GM12891 (cell line): Measurements from ENCODE around the gene TXNRD1. TPM values are rescaled to one million over a fixed set of nuclear protein-coding genes. Genes with fewer than 3 reads are reported as not detected.
"Not testable (repeated sequence)": the region's sequence is repeated elsewhere in the genome, so short reads cannot be mapped to it uniquely, and the experiment has no call there.

Experiments
- DNase-seq: peaks from one replicate; pipeline ENCODE4 v3.0.0; 2011; ENCODE audit warnings: low spot score; ENCODE audit not compliant: insufficient read length
- FAIRE-seq: peaks from 2 replicates; lab custom pipeline; 2011; peaks lifted over from hg19 to GRCh38; lab: Jason Lieb, UNC
- PAX5 ChIP-seq: IDR thresholded peaks from 2 replicates; pipeline ENCODE4 v1.6.1; 2011; ENCODE audit warnings: low read length, moderate library complexity, mild to moderate bottlenecking; ENCODE audit not compliant: insufficient read depth, severe bottlenecking
- POLR2A ChIP-seq: IDR thresholded peaks from 2 replicates; pipeline ENCODE4 v1.6.1; 2011; ENCODE audit warnings: low read depth, low read length, control low read depth
- POLR2AphosphoS5 ChIP-seq: IDR thresholded peaks from 2 replicates; pipeline ENCODE4 v1.6.1; 2011; ENCODE audit warnings: low read depth, low read length, control low read depth
- POU2F2 ChIP-seq: IDR thresholded peaks from 2 replicates; pipeline ENCODE4 v1.6.1; 2011; ENCODE audit warnings: low read depth, mild to moderate bottlenecking, control low read depth, low read length, moderate library complexity
- SPI1 ChIP-seq: IDR thresholded peaks from 2 replicates; pipeline ENCODE4 v1.6.1; 2011; ENCODE audit warnings: low read depth, low read length, control low read depth
- TAF1 ChIP-seq: IDR thresholded peaks from 2 replicates; pipeline ENCODE4 v1.6.1; 2011; ENCODE audit warnings: low read depth, low read length, control low read depth
- polyA plus RNA-seq: library from polyadenylated mRNA; unstranded; fragments of >200 nt; gene quantifications from one replicate; pipeline ENCODE4 v1.2.1, GENCODE V29; 2012; ENCODE audit warnings: low read depth, missing spikeins, inconsistent platforms; ENCODE audit not compliant: missing spikeins

The TXNRD1 gene
- 22.3 TPM for polyA plus RNA-seq

- FAIRE-seq (peak; percentile 93), DNase-seq (peak; percentile 86)
- TF ChIP-seq POLR2AphosphoS5: no peak
- TF ChIP-seq TAF1: no peak
- 0 out of 2 replicates have a peak, but pooled peaks have one; percentile 27 for TF ChIP-seq POLR2A
Observed at GRCh38 chr12:104215638-104216297, at the start of gene TXNRD1. Gene TXNRD1 (plus strand): TSS chr12:104215779. CDS start chr12:104215803, 24 bp downstream.

- TF ChIP-seq PAX5: no peak
- TF ChIP-seq POLR2AphosphoS5: no peak
- no peak for TF ChIP-seq POLR2A
- TF ChIP-seq POU2F2: no peak
- TF ChIP-seq SPI1: no peak
- no peak for TF ChIP-seq TAF1
- FAIRE-seq (no peak), DNase-seq (no peak)
Observed at GRCh38 chr12:104165801-104166200, 49.8 kb upstream of the TXNRD1 start.

GRCh38 chr12:104166465-104166864 is 49.1 kb upstream of the TXNRD1 start:
- DNase-seq: no peak
- FAIRE-seq: no peak
- TF ChIP-seq POLR2A (no peak), POU2F2 (no peak), TAF1 (no peak), SPI1 (no peak), POLR2AphosphoS5 (no peak), PAX5 (no peak)

- FAIRE-seq: no peak
- TF ChIP-seq SPI1: no peak
- TF ChIP-seq POU2F2: no peak
- TF ChIP-seq POLR2AphosphoS5: no peak
- TF ChIP-seq TAF1: no peak
- TF ChIP-seq PAX5: no peak
- no peak for TF ChIP-seq POLR2A
- no peak for DNase-seq
Observed at GRCh38 chr12:104167519-104168458, 47.8 kb upstream of the TXNRD1 start.

- TF ChIP-seq POU2F2 (no peak), POLR2AphosphoS5 (no peak), SPI1 (no peak), PAX5 (no peak), TAF1 (no peak)
- FAIRE-seq: no peak
- DNase-seq: no peak
Observed at GRCh38 chr12:104168596-104168995, 47.0 kb upstream of the TXNRD1 start.

GRCh38 chr12:104171785-104172569 is 43.6 kb upstream of the TXNRD1 start:
- TF ChIP-seq PAX5: no peak
- TF ChIP-seq POLR2A: no peak
- no peak for TF ChIP-seq POLR2AphosphoS5
- no peak for TF ChIP-seq SPI1
- TF ChIP-seq TAF1: no peak
- no peak for TF ChIP-seq POU2F2
- FAIRE-seq: no peak
- no peak for DNase-seq

- DNase-seq (no peak), FAIRE-seq (no peak)
- TF ChIP-seq TAF1 (no peak), POLR2A (no peak), POU2F2 (no peak), POLR2AphosphoS5 (no peak), PAX5 (no peak), SPI1 (no peak)
Observed at GRCh38 chr12:104172570-104172947, 43.0 kb upstream of the TXNRD1 start.

- DNase-seq, FAIRE-seq: not testable (repeated sequence)
Observed at GRCh38 chr12:104173804-104174203, 41.8 kb upstream of the TXNRD1 start.

- peak; percentile 81 for TF ChIP-seq SPI1
- TF ChIP-seq POLR2AphosphoS5: no peak
- no peak for TF ChIP-seq POU2F2
- DNase-seq (no peak), FAIRE-seq (no peak)
Observed at GRCh38 chr12:104175726-104176247, 39.8 kb upstream of the TXNRD1 start.
